Measurements from ENCODE around the gene CCL11. TPM values are rescaled to one million over a fixed set of nuclear protein-coding genes. Genes with fewer than 3 reads are reported as not detected.

The CCL11 gene
- total and polyA plus RNA-seq, 2 of the 8 experiments (the other 6 are each of a cell fraction or from before 2014, with no cell fraction given), result not detected

Other genes starting within 250 kb of the CCL11 start
- 3.1 and 3.7 TPM in 2 replicates for gene CCL2, start 30.5 kb upstream of the CCL11 start, total RNA-seq (2021; fragmentation: NEBNext Ultra II Directional; extraction: Animal tissue kit (Norgen Biotek cat#: 25700))
- 2.6 and 3.0 TPM in 2 replicates for gene CCL2, start 30.5 kb upstream of the CCL11 start, polyA plus RNA-seq (2011; rRNA removed)
- not detected in 2 replicates for gene CCL7, start 15.5 kb upstream of the CCL11 start, total RNA-seq (2021; fragmentation: NEBNext Ultra II Directional; extraction: Animal tissue kit (Norgen Biotek cat#: 25700))
- not detected in 2 replicates for gene CCL7, start 15.5 kb upstream of the CCL11 start, polyA plus RNA-seq (2011; rRNA removed)
- not detected in 2 replicates for gene CCL8, start 33.7 kb downstream of the CCL11 start, total RNA-seq (2021; fragmentation: NEBNext Ultra II Directional; extraction: Animal tissue kit (Norgen Biotek cat#: 25700))
- not detected in 2 replicates for gene CCL8, start 33.7 kb downstream of the CCL11 start, polyA plus RNA-seq (2011; rRNA removed)
- gene CCL13, start 70.7 kb downstream of the CCL11 start, total RNA-seq (2021; fragmentation: NEBNext Ultra II Directional; extraction: Animal tissue kit (Norgen Biotek cat#: 25700)), result not detected in 2 replicates
- gene CCL13, start 70.7 kb downstream of the CCL11 start, polyA plus RNA-seq (2011; rRNA removed), result not detected in 2 replicates
- not detected in 2 replicates for gene CCL1, start 77.5 kb downstream of the CCL11 start, total RNA-seq (2021; fragmentation: NEBNext Ultra II Directional; extraction: Animal tissue kit (Norgen Biotek cat#: 25700))
- not detected in 2 replicates for gene CCL1, start 77.5 kb downstream of the CCL11 start, polyA plus RNA-seq (2011; rRNA removed)